KBM-7 (cell line): ENCODE data around the gene DNAJC15.

Experiments used
- DNase-seq: peaks from one replicate; pipeline ENCODE4 v3.0.0-alpha.2; 2015
- in situ Hi-C: fragments of 300-500 bp; cut with MboI; formaldehyde crosslinking; loops from 2 replicates; pipeline ENCODE4 v1.14.3; 2020; ENCODE audit warnings: low sequenced_read_pairs, low pct_unique_long_range_greater_than_20kb, mixed read lengths

DNAJC15 gene

GRCh38 chr13:43002021-43002420 lies 21.4 kb upstream of the DNAJC15 start:
- no peak for DNase-seq
- in situ Hi-C loops: no loop called here

- in situ Hi-C loops: no loop called here
- DNase-seq: no peak
Observed at GRCh38 chr13:43003010-43003409, 20.4 kb upstream of the DNAJC15 start.

GRCh38 chr13:43003729-43004128 lies 19.7 kb upstream of the DNAJC15 start:
- no peak for DNase-seq

GRCh38 chr13:43005460-43006236 lies 17.7 kb upstream of the DNAJC15 start:
- in situ Hi-C loops: no loop called here
- no peak for DNase-seq

More at GRCh38 chr13:43003729-43004128, 19.7 kb upstream of the DNAJC15 start:
- in situ Hi-C loops: no loop called here

- no peak for DNase-seq
Observed at GRCh38 chr13:43006893-43007631, 16.3 kb upstream of the DNAJC15 start.

GRCh38 chr13:43008596-43008995 lies 14.8 kb upstream of the DNAJC15 start:
- DNase-seq: no peak

More at GRCh38 chr13:43006893-43007631, 16.3 kb upstream of the DNAJC15 start:
- in situ Hi-C loops: no loop called here

GRCh38 chr13:43009506-43009905 lies 13.9 kb upstream of the DNAJC15 start:
- no peak for DNase-seq
- in situ Hi-C loops: no loop called here

More at GRCh38 chr13:43008596-43008995, 14.8 kb upstream of the DNAJC15 start:
- in situ Hi-C loops: no loop called here

GRCh38 chr13:43014162-43014561 lies 9.2 kb upstream of the DNAJC15 start:
- in situ Hi-C loops: no loop called here
- no peak for DNase-seq

GRCh38 chr13:43016226-43016625 lies 7.2 kb upstream of the DNAJC15 start:
- no peak for DNase-seq
- in situ Hi-C loops: no loop called here

- in situ Hi-C loops: no loop called here
Observed at GRCh38 chr13:43019811-43020210, 3.6 kb upstream of the DNAJC15 start.

GRCh38 chr13:43020794-43021193 lies 2.6 kb upstream of the DNAJC15 start:
- DNase-seq: no peak
- in situ Hi-C loops: no loop called here

More at GRCh38 chr13:43019811-43020210, 3.6 kb upstream of the DNAJC15 start:
- no peak for DNase-seq

- in situ Hi-C loops: no loop called here
Observed at GRCh38 chr13:43021926-43022670, 1.3 kb upstream of the DNAJC15 start.

GRCh38 chr13:43022934-43023288 lies 475 bp upstream of the DNAJC15 start:
- in situ Hi-C loops: no loop called here
- no peak for DNase-seq

More at GRCh38 chr13:43021926-43022670, 1.3 kb upstream of the DNAJC15 start:
- no peak for DNase-seq

GRCh38 chr13:43026262-43026661 lies 2.9 kb downstream of the DNAJC15 start:
- in situ Hi-C loops: no loop called here
- DNase-seq: no peak

- no peak for DNase-seq
- in situ Hi-C loops: no loop called here
Observed at GRCh38 chr13:43030548-43030947, 7.2 kb downstream of the DNAJC15 start.

- in situ Hi-C loops: no loop called here
- DNase-seq: no peak
Observed at GRCh38 chr13:43031881-43032280, 8.5 kb downstream of the DNAJC15 start.

GRCh38 chr13:43033038-43033437 lies 9.7 kb downstream of the DNAJC15 start:
- in situ Hi-C loops: no loop called here

GRCh38 chr13:43036351-43037250 lies 13.2 kb downstream of the DNAJC15 start:
- DNase-seq: no peak
- in situ Hi-C loops: no loop called here

More at GRCh38 chr13:43033038-43033437, 9.7 kb downstream of the DNAJC15 start:
- no peak for DNase-seq

- in situ Hi-C loops: no loop called here
- no peak for DNase-seq
Observed at GRCh38 chr13:43039966-43040365, 16.6 kb downstream of the DNAJC15 start.
